ENCODE results near the gene ATG4B. TPM values are rescaled to one million over a fixed set of nuclear protein-coding genes. Genes with fewer than 3 reads are reported as not detected.

ATG4B gene
- polyA plus RNA-seq, 1 donor from 2014 or later, result 128 TPM

- Histone ChIP-seq H3K79me2 (replicated peaks; ENCODE audit: insufficient read depth, low read length) (no peaks in the 10 kb centered on the region), H3K36me3 (ENCODE audit: insufficient read depth, low read length) (peaks cover 19% of the 10 kb centered on the region), H3K27ac (ENCODE audit: low read length) (no peak overlapping the region), H3F3A (ENCODE audit: insufficient read depth, low read length, poor library complexity, severe bottlenecking) (no peaks in the 10 kb centered on the region), H3K9me3 (ENCODE audit: low read length) (peaks cover 12% of the 10 kb centered on the region), H3K27me3 (ENCODE audit: insufficient read depth, low read depth, low read length) (no peaks in the 10 kb centered on the region), H3K9me2 (ENCODE audit: insufficient read depth, low read length) (no peaks in the 10 kb centered on the region), H3K4me3 (ENCODE audit: low read length) (no peak overlapping the region), H3K9ac (ENCODE audit: low read length) (no peak overlapping the region), H3K4me2 (ENCODE audit: low read length) (no peak overlapping the region), H4K20me1 (ENCODE audit: insufficient read depth) (no peaks in the 10 kb centered on the region), H2AFZ (ENCODE audit: low read depth, low read length) (no peak overlapping the region)
- no peak for TF ChIP-seq MXI1 (conservative IDR thresholded peaks at IDR 0.05; ENCODE audit: poor library complexity, severe bottlenecking)
- no peak for TF ChIP-seq TAF1 (IDR thresholded peaks at IDR 0.05; ENCODE audit: low read depth)
- TF ChIP-seq CTCF (IDR thresholded peaks at IDR 0.05; ENCODE audit: poor library complexity, severe bottlenecking), result no peak
- TF ChIP-seq REST (IDR thresholded peaks at IDR 0.05; ENCODE audit: borderline replicate concordance), result no peak
Measured at GRCh38 chr2:241720099-241720498, 82.6 kb downstream of the ATG4B start.

- Histone ChIP-seq H3F3A (ENCODE audit: insufficient read depth, low read length, poor library complexity, severe bottlenecking) (no peaks in the 10 kb centered on the region), H3K9ac (ENCODE audit: low read length) (no peak overlapping the region), H3K9me2 (ENCODE audit: insufficient read depth, low read length) (no peaks in the 10 kb centered on the region), H4K20me1 (ENCODE audit: insufficient read depth) (no peaks in the 10 kb centered on the region), H3K9me3 (ENCODE audit: low read length) (peaks cover 12% of the 10 kb centered on the region), H3K4me2 (ENCODE audit: low read length) (no peak overlapping the region), H3K79me2 (replicated peaks; ENCODE audit: insufficient read depth, low read length) (no peaks in the 10 kb centered on the region), H3K4me3 (ENCODE audit: low read length) (no peak overlapping the region), H2AFZ (ENCODE audit: low read depth, low read length) (no peak overlapping the region), H3K36me3 (ENCODE audit: insufficient read depth, low read length) (peaks cover 19% of the 10 kb centered on the region), H3K27ac (ENCODE audit: low read length) (no peak overlapping the region), H3K27me3 (ENCODE audit: insufficient read depth, low read depth, low read length) (no peaks in the 10 kb centered on the region)
- no peak for TF ChIP-seq POLR2AphosphoS5 (IDR thresholded peaks at IDR 0.05)
- no peak for TF ChIP-seq SMC3 (conservative IDR thresholded peaks at IDR 0.05; ENCODE audit: poor library complexity)
- no peak for TF ChIP-seq RAD21 (conservative IDR thresholded peaks at IDR 0.05)
- TF ChIP-seq EZH2 (IDR thresholded peaks at IDR 0.05; ENCODE audit: borderline replicate concordance, insufficient read depth, low read length, poor library complexity, severe bottlenecking), result no peak
- TF ChIP-seq EP300 (conservative IDR thresholded peaks at IDR 0.05; ENCODE audit: poor library complexity, severe bottlenecking), result no peak
- TF ChIP-seq REST (IDR thresholded peaks at IDR 0.05; ENCODE audit: borderline replicate concordance), result no peak
- TF ChIP-seq TAF1 (IDR thresholded peaks at IDR 0.05; ENCODE audit: low read depth), result no peak
- TF ChIP-seq CTCF (IDR thresholded peaks at IDR 0.05; ENCODE audit: poor library complexity, severe bottlenecking), result no peak
- no peak for TF ChIP-seq MXI1 (conservative IDR thresholded peaks at IDR 0.05; ENCODE audit: poor library complexity, severe bottlenecking)
Measured at GRCh38 chr2:241720560-241720959, 83.1 kb downstream of the ATG4B start.

All from neural cell (in vitro differentiated cells).